Type B pancreatic cell (in vitro differentiated cells): ENCODE measurements around the gene GALNT12. TPM values are rescaled to one million over a fixed set of nuclear protein-coding genes. Genes with fewer than 3 reads are reported as not detected.

Experiments
- DNase-seq: peaks from one replicate; pipeline ENCODE4 v3.0.0; 2021; ENCODE audit warnings: mixed read lengths; ENCODE audit not compliant: unreplicated experiment; ENCODE audit errors: extremely low spot score
- H3K27ac Mint-ChIP-seq: 2 replicates; pipeline ENCODE4 v1.8.0; 2021; ENCODE audit warnings: mild to moderate bottlenecking, mixed read lengths
- H3K27me3 Mint-ChIP-seq: 2 replicates; pipeline ENCODE4 v1.8.0; 2021; ENCODE audit warnings: mixed read lengths
- H3K36me3 Mint-ChIP-seq: 2 replicates; pipeline ENCODE4 v1.8.0; 2021; ENCODE audit warnings: mixed read lengths
- H3K4me1 Mint-ChIP-seq: one replicate; pipeline ENCODE4 v1.8.0; 2021; ENCODE audit warnings: mixed read lengths; ENCODE audit not compliant: unreplicated experiment
- H3K4me3 Mint-ChIP-seq: 2 replicates; pipeline ENCODE4 v1.8.0; 2021; ENCODE audit warnings: mild to moderate bottlenecking, mixed read lengths
- H3K9me3 Mint-ChIP-seq: 2 replicates; pipeline ENCODE4 v1.8.0; 2021; ENCODE audit warnings: mixed read lengths
- CTCF ChIP-seq: fragments of 200-600 bp; sonication (generic); conservative IDR thresholded peaks from 2 replicates; pipeline ENCODE4 v1.5.0; 2021; ENCODE audit warnings: antibody characterized with exemption, mild to moderate bottlenecking
- total RNA-seq: library from RNA; stranded (reverse); gene quantifications from 2 replicates; pipeline ENCODE4 v1.2.1, GENCODE V29; 2021; ENCODE audit warnings: low replicate concordance

GALNT12 gene
- total RNA-seq, 1 donor from 2014 or later = 25.8 TPM

GRCh38 chr9:98795295-98795955 is 12.0 kb upstream of the GALNT12 start:
- peaks cover 5% of the 10 kb centered on the region for H3K27me3 Mint-ChIP-seq
- H3K27ac Mint-ChIP-seq = peak overlapping the region; percentile 76
- peak; percentile 60 for DNase-seq
- H3K4me3 Mint-ChIP-seq = peak overlapping the region; percentile 88
- H3K4me1 Mint-ChIP-seq = peaks cover 35% of the 10 kb centered on the region
- H3K36me3 Mint-ChIP-seq = peaks cover 15% of the 10 kb centered on the region
- no peaks in the 10 kb centered on the region for H3K9me3 Mint-ChIP-seq
- TF ChIP-seq CTCF = no peak

- H3K27ac Mint-ChIP-seq = peak overlapping the region; percentile 76
- H3K36me3 Mint-ChIP-seq = peaks cover 14% of the 10 kb centered on the region
- H3K4me1 Mint-ChIP-seq = peaks cover 33% of the 10 kb centered on the region
- peak overlapping the region; percentile 88 for H3K4me3 Mint-ChIP-seq
- peaks cover 5% of the 10 kb centered on the region for H3K27me3 Mint-ChIP-seq
- no peak for TF ChIP-seq CTCF
- peak; percentile 71 for DNase-seq
- no peaks in the 10 kb centered on the region for H3K9me3 Mint-ChIP-seq
These were observed 11.5 kb upstream of the GALNT12 start for GRCh38 chr9:98795970-98796363.

GRCh38 chr9:98796364-98797101 is 10.9 kb upstream of the GALNT12 start, which contains the start of gene ANKS6:
TSS of gene ANKS6 (minus strand) at chr9:98796555. CDS start at chr9:98796491, 64 bp downstream.
- TF ChIP-seq CTCF = peak; percentile 70
- peak; percentile 95 for DNase-seq
- Mint-ChIP-seq H3K27ac (peak within 1 kb of the TSS; percentile 76), H3K9me3 (no peaks in the 10 kb centered on the region), H3K4me3 (peak within 1 kb of the TSS; percentile 88), H3K27me3 (peaks cover 5% of the 10 kb centered on the region), H3K36me3 (peaks cover 12% of the 10 kb centered on the region), H3K4me1 (peaks cover 27% of the 10 kb centered on the region)

GRCh38 chr9:98797491-98797890 is 10.0 kb upstream of the GALNT12 start:
- H3K9me3 Mint-ChIP-seq = no peaks in the 10 kb centered on the region
- no peak for TF ChIP-seq CTCF
- peaks cover 5% of the 10 kb centered on the region for H3K27me3 Mint-ChIP-seq
- DNase-seq = peak; percentile 6
- no peak overlapping the region for H3K27ac Mint-ChIP-seq
- H3K4me3 Mint-ChIP-seq = peak overlapping the region; percentile 86
- H3K4me1 Mint-ChIP-seq = peaks cover 19% of the 10 kb centered on the region
- H3K36me3 Mint-ChIP-seq = peaks cover 9% of the 10 kb centered on the region

GRCh38 chr9:98798254-98798653 is 9.2 kb upstream of the GALNT12 start:
- H3K27me3 Mint-ChIP-seq = peaks cover 5% of the 10 kb centered on the region
- H3K36me3 Mint-ChIP-seq = peaks cover 9% of the 10 kb centered on the region
- no peak overlapping the region for H3K27ac Mint-ChIP-seq
- H3K9me3 Mint-ChIP-seq = no peaks in the 10 kb centered on the region
- peak overlapping the region; percentile 41 for H3K4me3 Mint-ChIP-seq
- H3K4me1 Mint-ChIP-seq = peaks cover 18% of the 10 kb centered on the region
- no peak for DNase-seq
- no peak for TF ChIP-seq CTCF
